ENCODE results near the gene PPME1. TPM values are rescaled to one million over a fixed set of nuclear protein-coding genes. Genes with fewer than 3 reads are reported as not detected.

Gene PPME1
- polyA plus RNA-seq, 3 donors = 5.2 to 12.2 (median 8.9) TPM

- peaks cover 3 to 4% of the 10 kb centered on the region in 2 donors for H3K36me3 Mint-ChIP-seq
- H3K4me3 Mint-ChIP-seq = no peak overlapping the region
- DNase-seq = no peak
- no peak overlapping the region for H3K27ac ChIP-seq (ENCODE audit: low read depth in 1 of 2, low read length in 2 of 2)
- no peak overlapping the region for H3K27ac Mint-ChIP-seq
- no CpG with 5 or more reads among the region's 1 CpG for WGBS (ENCODE audit: insufficient coverage)
- H4K20me1 ChIP-seq (ENCODE audit: insufficient read depth, low read length) = peaks cover 5% of the 10 kb centered on the region
- no peak overlapping the region for H2AFZ ChIP-seq (ENCODE audit: insufficient read depth, low read depth, low read length, poor library complexity, severe bottlenecking)
- intact Hi-C loops (cut with micrococcal nuclease) = loop anchor here in 1 of 2 donors (10.0 kb wide), 1 partner anchor 211 kb away; no protein-coding TSS in a partner anchor
- no peak for TF ChIP-seq CTCF (IDR thresholded peaks at IDR 0.05)
- H3K79me2 ChIP-seq (ENCODE audit: insufficient read depth, low read length) = peaks cover 19% of the 10 kb centered on the region
- no peaks in the 10 kb centered on the region for H3K27me3 Mint-ChIP-seq (ENCODE audit: low read depth in 3 of 3)
- peaks cover 10 to 12% of the 10 kb centered on the region in 2 donors for H3K4me1 ChIP-seq (ENCODE audit: control insufficient read depth in 1 of 2, insufficient read depth in 2 of 2, low read length in 2 of 2)
- no peaks in the 10 kb centered on the region for H3K9me3 ChIP-seq (replicated peaks in 1 of 2; ENCODE audit: control insufficient read depth in 1 of 2, insufficient read depth in 1 of 2, low read length in 2 of 2)
- H3K9me3 Mint-ChIP-seq = no peaks in the 10 kb centered on the region
- no peak overlapping the region for H3K4me3 ChIP-seq (replicated peaks in 1 of 3; ENCODE audit: low read depth in 2 of 3, low read length in 3 of 3)
- H3K4me2 ChIP-seq (replicated peaks; ENCODE audit: extremely low read depth, low read length, poor library complexity, severe bottlenecking) = no peak overlapping the region
- no peaks in the 10 kb centered on the region for H3K27me3 ChIP-seq (ENCODE audit: control insufficient read depth in 2 of 2, insufficient read depth in 2 of 2, low read length in 2 of 2)
- H3K9ac ChIP-seq (ENCODE audit: insufficient read depth, low read length, poor library complexity, severe bottlenecking) = no peak overlapping the region
- no peaks in the 10 kb centered on the region for H3K36me3 ChIP-seq (replicated peaks in 1 of 2; ENCODE audit: control insufficient read depth in 1 of 2, insufficient read depth in 2 of 2, low read length in 2 of 2)
- no peaks in the 10 kb centered on the region for H3K4me1 Mint-ChIP-seq
These were observed 4.8 kb downstream of the PPME1 start for GRCh38 chr11:74175920-74176319.

GRCh38 chr11:74179234-74180052 is 8.4 kb downstream of the PPME1 start:
- Histone ChIP-seq H3K4me1 (ENCODE audit: control insufficient read depth in 1 of 2, insufficient read depth in 2 of 2, low read length in 2 of 2) (no peaks in the 10 kb centered on the region), H3K9me3 (replicated peaks in 1 of 2; ENCODE audit: control insufficient read depth in 1 of 2, insufficient read depth in 1 of 2, low read length in 2 of 2) (no peaks in the 10 kb centered on the region), H3K36me3 (replicated peaks in 1 of 2; ENCODE audit: control insufficient read depth in 1 of 2, insufficient read depth in 2 of 2, low read length in 2 of 2) (no peaks in the 10 kb centered on the region), H3K9ac (ENCODE audit: insufficient read depth, low read length, poor library complexity, severe bottlenecking) (no peak overlapping the region), H4K20me1 (ENCODE audit: insufficient read depth, low read length) (peaks cover 5% of the 10 kb centered on the region), H2AFZ (ENCODE audit: insufficient read depth, low read depth, low read length, poor library complexity, severe bottlenecking) (no peak overlapping the region), H3K4me2 (replicated peaks; ENCODE audit: extremely low read depth, low read length, poor library complexity, severe bottlenecking) (no peak overlapping the region), H3K4me3 (replicated peaks in 1 of 3; ENCODE audit: low read depth in 2 of 3, low read length in 3 of 3) (no peak overlapping the region), H3K79me2 (ENCODE audit: insufficient read depth, low read length) (peaks cover 8% of the 10 kb centered on the region), H3K27ac (ENCODE audit: low read depth in 1 of 2, low read length in 2 of 2) (no peak overlapping the region), H3K27me3 (ENCODE audit: control insufficient read depth in 2 of 2, insufficient read depth in 2 of 2, low read length in 2 of 2) (no peaks in the 10 kb centered on the region)
- peaks cover 3 to 4% of the 10 kb centered on the region in 2 donors for H3K36me3 Mint-ChIP-seq
- no peak overlapping the region for H3K27ac Mint-ChIP-seq
- no CpG with 5 or more reads among the region's 7 CpGs for whole genome bisulfite sequencing (ENCODE audit: insufficient coverage)
- TF ChIP-seq CTCF (IDR thresholded peaks at IDR 0.05) = no peak
- intact Hi-C loops (cut with micrococcal nuclease) = loop anchor here in 1 of 2 donors (10.0 kb wide), 1 partner anchor 215 kb away; no protein-coding TSS in a partner anchor
- no peak for DNase-seq
- H3K27me3 Mint-ChIP-seq (ENCODE audit: low read depth in 3 of 3) = peaks cover 0 to 2% (median 0%) of the 10 kb centered on the region in 3 donors
- no peak overlapping the region for H3K4me3 Mint-ChIP-seq
- peaks cover 2% of the 10 kb centered on the region for H3K4me1 Mint-ChIP-seq
- H3K9me3 Mint-ChIP-seq = no peaks in the 10 kb centered on the region

All from CD14-positive monocyte (primary cell).